Loucy (cell line): ENCODE measurements around the gene ZDHHC14.

Experiments
- H2AFZ ChIP-seq: fragments of 200-600 bp; sonication (generic); 2 replicates; pipeline ENCODE4 v1.6.0; 2016; ENCODE audit warnings: antibody characterized with exemption, mild to moderate bottlenecking, low read length, moderate library complexity
- H3F3A ChIP-seq: fragments of 200-600 bp; 2 replicates; pipeline ENCODE4 v1.6.0; 2016; ENCODE audit warnings: antibody characterized with exemption, low read depth, mild to moderate bottlenecking
- H3K27me3 ChIP-seq: fragments of 200-600 bp; sonication (generic); 2 replicates; pipeline ENCODE4 v1.6.1; 2014; ENCODE audit warnings: low read length, mild to moderate bottlenecking; ENCODE audit not compliant: insufficient read depth, poor library complexity, severe bottlenecking
- H3K36me3 ChIP-seq: fragments of 200-600 bp; sonication (generic); 2 replicates; pipeline ENCODE4 v1.6.1; 2016; ENCODE audit warnings: low read length; ENCODE audit not compliant: insufficient read depth
- H3K4me1 ChIP-seq: fragments of 200-600 bp; sonication (generic); 2 replicates; pipeline ENCODE4 v1.5.1; 2014; ENCODE audit warnings: low read length, mild to moderate bottlenecking; ENCODE audit not compliant: insufficient read depth, poor library complexity, severe bottlenecking
- H3K4me2 ChIP-seq: fragments of 200-600 bp; sonication (generic); 2 replicates; pipeline ENCODE4 v1.6.0; 2014; ENCODE audit warnings: antibody characterized with exemption, low read length, low read depth, mild to moderate bottlenecking; ENCODE audit not compliant: poor library complexity, severe bottlenecking
- H3K4me3 ChIP-seq: fragments of 200-600 bp; sonication (generic); 2 replicates; pipeline ENCODE4 v1.5.1; 2014; ENCODE audit warnings: low read length, mild to moderate bottlenecking, mixed read lengths; ENCODE audit not compliant: poor library complexity, severe bottlenecking
- H3K79me2 ChIP-seq: fragments of 200-600 bp; sonication (generic); 2 replicates; pipeline ENCODE4 v1.6.1; 2014; ENCODE audit warnings: low read length; ENCODE audit not compliant: insufficient read depth
- H3K9ac ChIP-seq: fragments of 200-600 bp; sonication (generic); 2 replicates; pipeline ENCODE4 v1.6.0; 2014; ENCODE audit warnings: mild to moderate bottlenecking, low read depth, low read length, moderate library complexity; ENCODE audit not compliant: poor library complexity, severe bottlenecking
- H3K9me2 ChIP-seq: fragments of 200-600 bp; sonication (generic); replicated peaks from 2 replicates; pipeline ENCODE4 v1.6.1; 2016; ENCODE audit warnings: low read depth, low read length, mixed read lengths
- H3K9me3 ChIP-seq: fragments of 200-600 bp; sonication (generic); 2 replicates; pipeline ENCODE4 v1.6.1; 2014; ENCODE audit warnings: mild to moderate bottlenecking, antibody characterized with exemption, low read length, low read depth; ENCODE audit not compliant: insufficient read depth
- H4K20me1 ChIP-seq: fragments of 200-600 bp; sonication (generic); 2 replicates; pipeline ENCODE4 v1.6.0; 2014; ENCODE audit warnings: antibody characterized with exemption, low read length, mild to moderate bottlenecking; ENCODE audit not compliant: insufficient read depth, poor library complexity, severe bottlenecking
- EZH2phosphoT487 ChIP-seq: fragments of 200-600 bp; IDR thresholded peaks from 2 replicates; pipeline ENCODE4 v1.6.1; 2018; ENCODE audit warnings: antibody characterized with exemption, mild to moderate bottlenecking, moderate library complexity, borderline replicate concordance
- TF ChIP-seq, protein P1 (sequence below): fragments of 200-600 bp; sonication (generic); conservative IDR thresholded peaks from 2 replicates; pipeline ENCODE4 v1.5.1; 2014; ENCODE audit warnings: mild to moderate bottlenecking, antibody characterized with exemption, low read length

ZDHHC14 gene

DNA sequence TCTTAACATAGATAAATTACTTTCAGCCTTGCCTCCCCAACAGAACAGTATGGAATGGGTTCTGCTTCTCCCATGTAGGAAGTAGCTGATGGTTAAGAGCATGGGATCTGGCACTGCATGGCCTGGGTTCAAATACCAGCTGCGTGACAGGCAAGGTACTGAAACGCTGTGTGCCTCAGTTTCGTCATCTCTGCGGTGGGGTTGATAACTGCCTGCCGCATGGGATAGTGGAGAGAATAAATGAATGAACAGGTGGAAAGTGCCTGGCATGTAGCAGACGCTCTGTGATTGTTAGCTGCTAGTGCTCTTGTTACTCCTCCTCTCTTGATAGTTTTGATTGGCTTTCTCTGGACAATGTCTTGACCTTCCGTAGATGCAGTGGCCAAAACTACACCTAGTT is 213.3 kb downstream of the ZDHHC14 start:
- TF ChIP-seq, protein P1, sequence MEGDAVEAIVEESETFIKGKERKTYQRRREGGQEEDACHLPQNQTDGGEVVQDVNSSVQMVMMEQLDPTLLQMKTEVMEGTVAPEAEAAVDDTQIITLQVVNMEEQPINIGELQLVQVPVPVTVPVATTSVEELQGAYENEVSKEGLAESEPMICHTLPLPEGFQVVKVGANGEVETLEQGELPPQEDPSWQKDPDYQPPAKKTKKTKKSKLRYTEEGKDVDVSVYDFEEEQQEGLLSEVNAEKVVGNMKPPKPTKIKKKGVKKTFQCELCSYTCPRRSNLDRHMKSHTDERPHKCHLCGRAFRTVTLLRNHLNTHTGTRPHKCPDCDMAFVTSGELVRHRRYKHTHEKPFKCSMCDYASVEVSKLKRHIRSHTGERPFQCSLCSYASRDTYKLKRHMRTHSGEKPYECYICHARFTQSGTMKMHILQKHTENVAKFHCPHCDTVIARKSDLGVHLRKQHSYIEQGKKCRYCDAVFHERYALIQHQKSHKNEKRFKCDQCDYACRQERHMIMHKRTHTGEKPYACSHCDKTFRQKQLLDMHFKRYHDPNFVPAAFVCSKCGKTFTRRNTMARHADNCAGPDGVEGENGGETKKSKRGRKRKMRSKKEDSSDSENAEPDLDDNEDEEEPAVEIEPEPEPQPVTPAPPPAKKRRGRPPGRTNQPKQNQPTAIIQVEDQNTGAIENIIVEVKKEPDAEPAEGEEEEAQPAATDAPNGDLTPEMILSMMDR, result no peak
- TF ChIP-seq EZH2phosphoT487, result no peak
- H3K4me3 ChIP-seq, result no peak overlapping the region
- no peaks in the 10 kb centered on the region for H4K20me1 ChIP-seq
- H3K9ac ChIP-seq, result no peak overlapping the region
- no peaks in the 10 kb centered on the region for H3K4me1 ChIP-seq
- no peaks in the 10 kb centered on the region for H3K27me3 ChIP-seq
- no peaks in the 10 kb centered on the region for H3K9me2 ChIP-seq
- no peak overlapping the region for H3K4me2 ChIP-seq
- no peak overlapping the region for H2AFZ ChIP-seq
- peaks cover 13% of the 10 kb centered on the region; the same call in 1 of the 2 replicates for H3K9me3 ChIP-seq
- no peaks in the 10 kb centered on the region for H3K79me2 ChIP-seq
- H3F3A ChIP-seq, result no peaks in the 10 kb centered on the region
- no peaks in the 10 kb centered on the region for H3K36me3 ChIP-seq

DNA sequence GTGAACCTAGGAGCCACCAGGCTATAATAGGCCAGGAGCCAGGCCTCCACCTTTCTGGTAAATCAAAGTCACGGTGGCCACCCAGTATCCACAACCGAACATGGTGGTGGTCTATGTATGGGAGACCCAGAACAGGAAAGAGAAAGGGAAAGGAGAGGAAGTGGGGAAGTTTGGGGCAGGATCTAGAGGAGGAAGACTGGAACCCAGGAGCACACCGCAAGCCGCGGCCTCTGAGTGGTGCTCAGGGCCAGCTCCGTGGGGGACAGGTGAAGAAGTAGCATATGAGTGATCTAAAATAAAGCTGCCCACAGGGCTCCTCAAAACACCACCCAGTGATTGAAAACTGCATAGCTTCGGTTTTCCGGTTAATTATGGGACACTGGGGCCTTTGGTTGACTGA is 214.8 kb downstream of the ZDHHC14 start:
- TF ChIP-seq, protein P1, result no peak
- TF ChIP-seq EZH2phosphoT487, result no peak
- no peaks in the 10 kb centered on the region for H3K79me2 ChIP-seq
- H3K9ac ChIP-seq, result no peak overlapping the region
- no peaks in the 10 kb centered on the region for H4K20me1 ChIP-seq
- H3K4me2 ChIP-seq, result no peak overlapping the region
- no peaks in the 10 kb centered on the region for H3K4me1 ChIP-seq
- no peak overlapping the region for H2AFZ ChIP-seq
- no peaks in the 10 kb centered on the region for H3F3A ChIP-seq
- no peaks in the 10 kb centered on the region for H3K27me3 ChIP-seq
- peaks cover 3% of the 10 kb centered on the region; the same call in 1 of the 2 replicates for H3K9me3 ChIP-seq
- H3K4me3 ChIP-seq, result no peak overlapping the region
- no peaks in the 10 kb centered on the region for H3K9me2 ChIP-seq
- H3K36me3 ChIP-seq, result no peaks in the 10 kb centered on the region

DNA sequence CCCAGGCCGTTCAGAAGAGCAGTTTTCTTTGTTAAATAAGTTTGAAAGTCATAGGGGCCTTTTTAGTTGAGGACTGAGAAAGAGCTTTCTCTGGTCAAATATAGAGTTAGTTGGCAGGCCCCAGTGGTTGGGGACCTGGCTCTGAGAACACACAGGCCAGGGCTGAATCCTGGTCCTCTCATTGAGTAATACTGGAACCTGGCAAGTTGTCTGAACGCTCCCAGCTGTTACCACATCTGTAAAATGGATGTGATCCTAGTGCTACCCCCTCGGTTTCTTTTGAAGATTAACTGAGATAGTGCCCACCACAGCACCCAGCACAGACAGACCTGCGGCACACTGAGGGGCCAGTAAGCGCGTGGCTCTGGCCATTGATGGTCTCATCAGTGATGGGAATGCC is 215.5 kb downstream of the ZDHHC14 start:
- no peaks in the 10 kb centered on the region for H3K9me3 ChIP-seq
- H3K4me2 ChIP-seq, result no peak overlapping the region
- H2AFZ ChIP-seq, result no peak overlapping the region
- H3K79me2 ChIP-seq, result no peaks in the 10 kb centered on the region
- H3K4me3 ChIP-seq, result no peak overlapping the region
- no peaks in the 10 kb centered on the region for H3K4me1 ChIP-seq
- H3K36me3 ChIP-seq, result no peaks in the 10 kb centered on the region
- TF ChIP-seq EZH2phosphoT487, result no peak
- TF ChIP-seq, protein P1, result no peak
- H3K9me2 ChIP-seq, result no peaks in the 10 kb centered on the region
- H3K9ac ChIP-seq, result no peak overlapping the region
- no peaks in the 10 kb centered on the region for H3K27me3 ChIP-seq
- no peaks in the 10 kb centered on the region for H4K20me1 ChIP-seq
- H3F3A ChIP-seq, result no peaks in the 10 kb centered on the region
